Measurements from ENCODE around the gene NFAM1.

NFAM1 gene

GRCh38 chr22:42341779-42342178, 90.4 kb downstream of the NFAM1 start:
- no peaks in the 10 kb centered on the region for H3K27me3 ChIP-seq (ENCODE audit: control insufficient read depth, insufficient read depth, low read length)
- H3K4me1 ChIP-seq = no peaks in the 10 kb centered on the region
- TF ChIP-seq, protein P1, sequence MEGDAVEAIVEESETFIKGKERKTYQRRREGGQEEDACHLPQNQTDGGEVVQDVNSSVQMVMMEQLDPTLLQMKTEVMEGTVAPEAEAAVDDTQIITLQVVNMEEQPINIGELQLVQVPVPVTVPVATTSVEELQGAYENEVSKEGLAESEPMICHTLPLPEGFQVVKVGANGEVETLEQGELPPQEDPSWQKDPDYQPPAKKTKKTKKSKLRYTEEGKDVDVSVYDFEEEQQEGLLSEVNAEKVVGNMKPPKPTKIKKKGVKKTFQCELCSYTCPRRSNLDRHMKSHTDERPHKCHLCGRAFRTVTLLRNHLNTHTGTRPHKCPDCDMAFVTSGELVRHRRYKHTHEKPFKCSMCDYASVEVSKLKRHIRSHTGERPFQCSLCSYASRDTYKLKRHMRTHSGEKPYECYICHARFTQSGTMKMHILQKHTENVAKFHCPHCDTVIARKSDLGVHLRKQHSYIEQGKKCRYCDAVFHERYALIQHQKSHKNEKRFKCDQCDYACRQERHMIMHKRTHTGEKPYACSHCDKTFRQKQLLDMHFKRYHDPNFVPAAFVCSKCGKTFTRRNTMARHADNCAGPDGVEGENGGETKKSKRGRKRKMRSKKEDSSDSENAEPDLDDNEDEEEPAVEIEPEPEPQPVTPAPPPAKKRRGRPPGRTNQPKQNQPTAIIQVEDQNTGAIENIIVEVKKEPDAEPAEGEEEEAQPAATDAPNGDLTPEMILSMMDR (IDR thresholded peaks at IDR 0.05) = no peak
- no peak overlapping the region for H2AFZ ChIP-seq
- no peak overlapping the region for H3K4me2 ChIP-seq (ENCODE audit: low read length)
- no peaks in the 10 kb centered on the region for H3K9me3 ChIP-seq (ENCODE audit: control insufficient read depth, low read length)
- no peak overlapping the region for H3K27ac ChIP-seq
- no peak overlapping the region for H3K4me3 ChIP-seq (ENCODE audit: low read depth, low read length)
- no peak overlapping the region for H3K9ac ChIP-seq
- no peaks in the 10 kb centered on the region for H3K79me2 ChIP-seq
- no peaks in the 10 kb centered on the region for H3K36me3 ChIP-seq (ENCODE audit: control insufficient read depth, insufficient read depth, low read length)

- TF ChIP-seq, protein P1 (IDR thresholded peaks at IDR 0.05) = no peak
- H3K4me1 ChIP-seq = no peaks in the 10 kb centered on the region
- H2AFZ ChIP-seq = no peak overlapping the region
- H3K27me3 ChIP-seq (ENCODE audit: control insufficient read depth, insufficient read depth, low read length) = no peaks in the 10 kb centered on the region
- H3K4me3 ChIP-seq (ENCODE audit: low read depth, low read length) = no peak overlapping the region
- no peaks in the 10 kb centered on the region for H3K9me3 ChIP-seq (ENCODE audit: control insufficient read depth, low read length)
- no peaks in the 10 kb centered on the region for H3K36me3 ChIP-seq (ENCODE audit: control insufficient read depth, insufficient read depth, low read length)
- no peak overlapping the region for H3K27ac ChIP-seq
- H3K4me2 ChIP-seq (ENCODE audit: low read length) = no peak overlapping the region
- no peaks in the 10 kb centered on the region for H3K79me2 ChIP-seq
- H3K9ac ChIP-seq = no peak overlapping the region
Measured at GRCh38 chr22:42340829-42341383, 91.3 kb downstream of the NFAM1 start.

DNA sequence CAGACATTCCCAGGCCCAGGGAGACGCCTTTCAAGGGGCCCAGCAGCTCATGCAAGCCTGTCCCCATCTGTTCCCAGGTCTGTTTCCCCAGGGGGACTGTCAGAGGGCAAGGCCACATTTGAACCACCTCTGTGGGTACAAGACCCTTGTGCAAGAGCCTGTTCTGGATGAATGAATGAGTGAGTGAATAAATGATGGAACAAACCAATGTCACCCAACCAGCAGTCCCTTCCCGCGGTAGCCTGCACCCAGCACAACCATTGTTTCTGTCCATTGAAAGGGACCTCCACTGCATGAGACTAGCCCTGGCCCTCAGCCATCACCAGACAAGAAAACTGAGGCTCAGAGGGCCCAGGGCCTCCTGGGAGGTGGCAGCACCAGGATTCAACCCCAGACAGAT, 92.1 kb downstream of the NFAM1 start:
- TF ChIP-seq, protein P1 (IDR thresholded peaks at IDR 0.05) = no peak
- Histone ChIP-seq H3K4me3 (ENCODE audit: low read depth, low read length) (no peak overlapping the region), H3K36me3 (ENCODE audit: control insufficient read depth, insufficient read depth, low read length) (no peaks in the 10 kb centered on the region), H3K9ac (no peak overlapping the region), H3K4me2 (ENCODE audit: low read length) (no peak overlapping the region), H3K4me1 (no peaks in the 10 kb centered on the region), H3K27ac (no peak overlapping the region), H2AFZ (no peak overlapping the region), H3K9me3 (ENCODE audit: control insufficient read depth, low read length) (no peaks in the 10 kb centered on the region), H3K79me2 (no peaks in the 10 kb centered on the region), H3K27me3 (ENCODE audit: control insufficient read depth, insufficient read depth, low read length) (no peaks in the 10 kb centered on the region)

DNA sequence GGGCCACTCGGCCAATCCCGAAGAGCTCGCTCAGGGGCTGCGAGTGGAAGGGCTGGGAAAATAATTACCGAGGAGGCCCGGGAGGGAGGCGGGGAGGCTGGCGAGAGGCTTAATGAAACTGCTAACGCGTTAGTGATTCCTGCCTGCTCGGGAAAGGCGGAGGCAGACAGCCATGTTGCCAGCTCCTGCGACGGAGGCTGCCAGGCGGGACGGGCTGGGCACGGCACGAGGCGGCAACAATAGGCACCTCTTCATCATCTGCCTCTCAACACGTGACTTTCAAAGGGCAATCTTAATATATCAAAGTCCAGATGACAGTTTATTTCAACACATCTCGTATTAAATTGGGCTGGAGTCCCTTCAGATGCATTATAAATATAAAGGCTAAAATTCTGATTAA, 93.7 kb downstream of the NFAM1 start:
- no peaks in the 10 kb centered on the region for H3K36me3 ChIP-seq (ENCODE audit: control insufficient read depth, insufficient read depth, low read length)
- no peaks in the 10 kb centered on the region for H3K9me3 ChIP-seq (ENCODE audit: control insufficient read depth, low read length)
- TF ChIP-seq, protein P1 (IDR thresholded peaks at IDR 0.05) = no peak
- H3K9ac ChIP-seq = no peak overlapping the region
- no peaks in the 10 kb centered on the region for H3K79me2 ChIP-seq
- no peak overlapping the region for H3K4me3 ChIP-seq (ENCODE audit: low read depth, low read length)
- H3K4me2 ChIP-seq (ENCODE audit: low read length) = no peak overlapping the region
- H2AFZ ChIP-seq = no peak overlapping the region
- no peak overlapping the region for H3K27ac ChIP-seq
- no peaks in the 10 kb centered on the region for H3K4me1 ChIP-seq
- H3K27me3 ChIP-seq (ENCODE audit: control insufficient read depth, insufficient read depth, low read length) = no peaks in the 10 kb centered on the region

- Histone ChIP-seq H3K4me1 (no peaks in the 10 kb centered on the region), H3K27ac (no peak overlapping the region), H3K9ac (no peak overlapping the region), H2AFZ (no peak overlapping the region), H3K79me2 (no peaks in the 10 kb centered on the region), H3K9me3 (ENCODE audit: control insufficient read depth, low read length) (no peaks in the 10 kb centered on the region), H3K4me2 (ENCODE audit: low read length) (no peak overlapping the region), H3K27me3 (ENCODE audit: control insufficient read depth, insufficient read depth, low read length) (no peaks in the 10 kb centered on the region), H3K36me3 (ENCODE audit: control insufficient read depth, insufficient read depth, low read length) (no peaks in the 10 kb centered on the region), H3K4me3 (ENCODE audit: low read depth, low read length) (no peak overlapping the region)
- TF ChIP-seq, protein P1 (IDR thresholded peaks at IDR 0.05) = no peak
Measured at GRCh38 chr22:42337356-42337755, 94.8 kb downstream of the NFAM1 start.
